GM19438 (cell line): ENCODE measurements around the gene TANGO2.
"Not testable (repeated sequence)": the region's sequence is repeated elsewhere in the genome, so short reads cannot be mapped to it uniquely, and the experiment has no call there.

ENCODE experiments used
- ATAC-seq: cut with Tn5 transposase; IDR thresholded peaks from one replicate; pipeline ENCODE4 v1.9.1; 2021; ENCODE audit warnings: low read depth; ENCODE audit not compliant: unreplicated experiment

Gene TANGO2

GRCh38 chr22:20060700-20061480 is 40.0 kb downstream of the TANGO2 start:
- no peak for ATAC-seq

- ATAC-seq, result no peak
Measured at GRCh38 chr22:20061481-20061861, 40.6 kb downstream of the TANGO2 start.

- no peak for ATAC-seq
Measured at GRCh38 chr22:20062043-20062765, 41.3 kb downstream of the TANGO2 start.

GRCh38 chr22:20062766-20063083 is 41.8 kb downstream of the TANGO2 start:
- no peak for ATAC-seq

GRCh38 chr22:20063271-20064139 is 42.6 kb downstream of the TANGO2 start:
- no peak for ATAC-seq

GRCh38 chr22:20064140-20064480 is 43.2 kb downstream of the TANGO2 start:
- no peak for ATAC-seq

- ATAC-seq, result no peak
Measured at GRCh38 chr22:20064545-20065262, 43.8 kb downstream of the TANGO2 start.

- ATAC-seq, result no peak
Measured at GRCh38 chr22:20065896-20066616, 45.1 kb downstream of the TANGO2 start.

GRCh38 chr22:20066617-20067383 is 45.9 kb downstream of the TANGO2 start:
- ATAC-seq, result no peak

GRCh38 chr22:20067384-20067682 is 46.4 kb downstream of the TANGO2 start:
- not testable (repeated sequence) for ATAC-seq

GRCh38 chr22:20068640-20069039 is 47.7 kb downstream of the TANGO2 start:
- no peak for ATAC-seq

GRCh38 chr22:20069331-20070042 is 48.6 kb downstream of the TANGO2 start:
- no peak for ATAC-seq

- ATAC-seq, result no peak
Measured at GRCh38 chr22:20071524-20071972, 50.6 kb downstream of the TANGO2 start.

- ATAC-seq, result no peak
Measured at GRCh38 chr22:20076627-20077172, 55.8 kb downstream of the TANGO2 start.

GRCh38 chr22:20079745-20080444 is 59.0 kb downstream of the TANGO2 start, which contains the start of gene DGCR8:
DGCR8 (plus strand) TSS chr22:20080241; CDS start chr22:20085964, 5,723 bp downstream.
- peak; percentile 71 for ATAC-seq

GRCh38 chr22:20080445-20080775 is 59.5 kb downstream of the TANGO2 start:
- peak; percentile 64 for ATAC-seq

- ATAC-seq, result no peak
Measured at GRCh38 chr22:20080776-20081654, 60.1 kb downstream of the TANGO2 start.
